ENCODE data around the gene AIF1.

AIF1 gene

DNA sequence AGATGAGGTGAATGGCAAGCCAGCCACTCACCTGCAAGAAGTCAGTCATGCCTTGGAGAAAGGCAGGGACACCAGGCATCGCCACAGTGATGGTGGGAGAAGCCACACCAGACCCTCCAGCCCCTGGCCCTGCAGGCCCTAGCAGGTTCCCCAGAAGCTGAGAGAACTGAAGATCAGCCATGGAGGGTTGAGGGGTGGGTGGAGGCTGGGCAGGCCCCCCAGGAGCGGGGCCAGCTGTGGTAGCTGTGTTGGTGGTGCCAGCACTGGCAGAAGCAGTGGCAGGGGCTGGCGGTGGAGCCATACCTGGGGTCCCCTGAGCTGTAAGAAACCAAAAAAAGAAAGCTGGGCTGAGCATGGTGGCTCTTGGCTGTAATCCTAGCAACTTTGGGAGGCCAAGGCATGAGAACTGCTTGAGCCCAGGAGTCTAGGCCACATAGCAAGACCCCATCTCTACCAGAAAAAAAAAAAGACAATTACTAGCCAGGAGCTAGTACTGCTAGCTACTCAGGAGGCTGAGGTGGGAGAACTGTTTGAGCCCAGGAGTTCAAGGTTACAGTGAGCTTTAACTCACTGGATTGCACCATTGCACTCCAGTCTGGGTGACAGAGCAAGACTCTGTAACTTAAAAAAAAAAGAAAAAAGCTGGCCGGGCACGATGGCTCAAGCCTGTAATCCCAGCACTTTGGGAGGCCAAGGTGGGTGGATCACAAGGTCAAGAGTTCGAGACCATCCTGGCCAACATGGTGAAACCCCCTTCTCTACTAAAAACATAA is 27.9 kb downstream of the AIF1 start:
- DNase-seq, result no peak

DNA sequence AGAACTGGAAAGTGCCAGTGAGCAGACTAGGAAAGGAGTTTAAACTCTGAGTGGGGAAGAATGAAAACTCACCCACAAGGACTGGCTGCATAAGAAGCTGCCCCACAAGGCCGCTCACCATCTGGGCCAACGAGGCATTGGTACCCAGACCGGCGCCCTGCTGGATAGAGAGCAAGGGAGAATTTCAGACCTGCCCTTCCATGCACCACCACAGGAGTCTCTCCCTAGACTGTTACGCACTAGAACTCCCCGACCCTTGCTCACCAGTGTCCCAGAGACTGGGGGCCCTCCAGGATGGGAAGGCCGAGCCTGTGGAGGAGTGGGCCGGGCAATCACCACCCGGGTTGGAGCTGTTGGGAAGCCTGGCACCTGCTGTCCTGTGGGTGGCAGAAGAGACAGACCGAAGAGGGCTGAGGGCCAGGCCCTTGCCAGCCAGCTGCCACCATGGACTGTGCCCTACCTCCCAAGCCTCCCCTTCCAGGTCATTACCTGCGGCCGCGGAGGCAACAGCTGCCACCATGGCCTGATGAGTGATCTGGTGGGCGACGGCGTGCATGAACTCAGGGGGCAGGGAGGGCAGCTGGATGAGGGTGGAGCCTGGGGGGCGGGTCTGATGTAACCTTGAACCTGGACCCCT is 28.9 kb downstream of the AIF1 start:
- no peak for DNase-seq

DNA sequence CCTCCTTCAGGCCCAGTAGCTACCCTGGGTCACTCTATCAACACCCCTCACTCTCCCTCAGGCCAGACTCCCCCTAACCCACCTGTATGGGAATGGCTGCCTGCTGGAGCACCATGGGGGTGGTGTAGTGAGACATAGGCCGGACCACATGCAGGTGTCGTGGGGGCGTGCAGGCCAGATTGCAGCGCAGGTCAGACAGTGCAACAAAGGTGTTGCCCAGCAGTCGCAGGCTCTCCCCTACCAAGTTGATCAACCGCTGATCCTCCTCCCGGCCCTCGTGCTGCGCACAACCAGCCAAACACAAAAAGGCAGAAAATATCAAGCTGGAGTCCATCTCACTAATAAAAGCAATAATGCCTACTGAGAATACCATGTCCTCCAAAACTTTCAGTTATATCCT is 30.3 kb downstream of the AIF1 start:
- no peak for DNase-seq

DNA sequence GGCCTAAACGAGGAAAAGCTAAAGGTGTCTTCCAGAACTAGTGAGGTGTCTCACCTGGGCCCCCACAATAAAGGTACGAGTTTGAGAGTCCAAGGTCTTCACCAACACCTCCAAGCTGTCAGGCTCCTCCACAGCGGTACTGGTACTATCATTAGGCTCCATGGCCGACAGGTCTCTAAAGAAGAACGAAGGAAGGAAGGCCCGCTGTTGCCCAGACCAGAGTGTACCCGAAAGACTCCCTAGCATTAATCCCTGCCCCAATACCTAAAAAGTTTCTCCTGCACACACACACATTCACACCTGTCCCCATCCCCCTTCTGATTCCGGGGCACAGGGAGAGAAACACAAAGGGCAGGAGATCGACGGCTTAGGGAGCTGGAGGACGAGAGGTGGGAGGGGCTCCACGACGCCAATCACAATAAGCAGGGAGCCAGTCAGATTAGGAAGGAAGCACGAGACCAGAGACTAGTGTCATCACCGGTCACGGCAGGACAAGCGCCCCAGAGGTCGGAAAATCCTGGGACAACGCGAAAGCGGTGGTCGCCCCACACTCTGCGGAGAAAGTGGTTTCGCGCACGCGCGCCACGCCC is 36.7 kb downstream of the AIF1 start:
- DNase-seq, result peak; percentile 76

DNA sequence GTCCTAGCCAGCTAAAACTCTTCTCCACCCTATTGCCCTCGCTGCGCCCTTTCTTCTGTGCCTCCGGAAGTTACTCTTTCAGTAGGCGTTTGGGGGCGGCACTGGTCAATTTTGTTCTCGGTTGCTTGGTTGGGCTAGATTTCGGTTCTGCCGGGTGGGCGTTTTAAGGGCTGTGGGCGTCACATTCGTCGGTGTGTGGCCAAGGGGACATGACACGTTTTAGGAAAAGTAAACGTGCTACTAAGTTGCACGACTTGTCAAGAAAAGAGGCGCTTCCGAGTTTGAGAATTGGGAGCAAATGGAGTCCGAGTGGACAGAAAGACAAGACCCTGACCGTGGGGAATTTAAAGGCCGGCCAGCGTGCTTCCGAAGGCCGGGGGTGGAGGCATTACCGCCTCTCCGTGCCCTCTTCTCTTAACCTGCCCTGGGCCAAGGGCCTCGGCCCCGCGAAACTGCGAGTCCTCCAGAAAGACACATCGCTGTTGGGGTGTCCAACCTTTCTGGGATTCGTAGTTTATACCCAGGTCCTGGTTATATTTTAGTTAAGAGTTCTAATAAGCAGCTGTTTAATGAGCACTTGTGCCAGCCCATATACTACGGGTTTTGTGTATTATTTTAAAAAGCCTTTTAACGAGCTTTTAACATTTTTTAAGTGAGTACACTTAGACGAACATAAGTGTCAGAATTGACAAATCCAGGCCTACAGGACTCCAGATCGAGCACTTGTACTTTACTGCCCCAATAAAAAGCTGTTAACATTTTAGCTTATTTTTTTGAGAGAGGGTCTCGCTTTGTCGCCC is 38.1 kb downstream of the AIF1 start:
- peak; percentile 94 for DNase-seq

DNA sequence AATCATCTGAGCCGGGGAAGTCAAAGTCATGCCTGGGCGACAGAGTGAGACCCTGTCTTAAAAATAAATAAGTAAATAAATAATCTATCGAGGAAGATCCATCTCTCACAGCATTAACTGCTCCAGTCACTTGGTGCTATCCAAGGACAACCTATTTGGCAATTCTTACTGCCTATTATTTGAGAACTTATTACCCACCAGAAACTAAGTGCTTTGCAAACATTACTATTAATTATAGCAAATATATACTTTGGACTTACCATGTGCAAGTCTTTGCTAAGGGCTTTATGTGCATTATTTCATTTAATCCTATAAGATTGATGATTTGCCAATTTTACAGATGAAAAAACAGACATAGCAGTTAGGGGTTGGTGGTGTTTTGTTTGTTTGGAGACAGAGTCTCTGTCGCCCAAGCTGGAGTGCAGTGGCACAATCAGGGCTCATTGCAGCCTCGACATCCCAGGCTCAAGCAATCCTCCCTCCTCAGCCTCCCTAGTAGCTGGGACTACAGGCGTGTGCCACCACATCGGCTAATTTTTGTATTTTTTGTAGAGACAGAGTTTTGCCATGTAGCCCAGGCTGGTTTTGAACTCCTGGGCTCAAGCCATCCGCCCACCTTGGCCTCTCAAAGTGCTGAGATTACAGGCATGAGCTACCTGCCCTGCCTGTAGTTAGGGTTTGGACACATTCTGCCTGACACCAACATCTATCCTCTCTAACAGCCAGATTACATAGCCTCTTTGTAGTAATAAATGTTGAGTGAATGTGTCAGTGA is 39.7 kb downstream of the AIF1 start:
- DNase-seq, result no peak

DNA sequence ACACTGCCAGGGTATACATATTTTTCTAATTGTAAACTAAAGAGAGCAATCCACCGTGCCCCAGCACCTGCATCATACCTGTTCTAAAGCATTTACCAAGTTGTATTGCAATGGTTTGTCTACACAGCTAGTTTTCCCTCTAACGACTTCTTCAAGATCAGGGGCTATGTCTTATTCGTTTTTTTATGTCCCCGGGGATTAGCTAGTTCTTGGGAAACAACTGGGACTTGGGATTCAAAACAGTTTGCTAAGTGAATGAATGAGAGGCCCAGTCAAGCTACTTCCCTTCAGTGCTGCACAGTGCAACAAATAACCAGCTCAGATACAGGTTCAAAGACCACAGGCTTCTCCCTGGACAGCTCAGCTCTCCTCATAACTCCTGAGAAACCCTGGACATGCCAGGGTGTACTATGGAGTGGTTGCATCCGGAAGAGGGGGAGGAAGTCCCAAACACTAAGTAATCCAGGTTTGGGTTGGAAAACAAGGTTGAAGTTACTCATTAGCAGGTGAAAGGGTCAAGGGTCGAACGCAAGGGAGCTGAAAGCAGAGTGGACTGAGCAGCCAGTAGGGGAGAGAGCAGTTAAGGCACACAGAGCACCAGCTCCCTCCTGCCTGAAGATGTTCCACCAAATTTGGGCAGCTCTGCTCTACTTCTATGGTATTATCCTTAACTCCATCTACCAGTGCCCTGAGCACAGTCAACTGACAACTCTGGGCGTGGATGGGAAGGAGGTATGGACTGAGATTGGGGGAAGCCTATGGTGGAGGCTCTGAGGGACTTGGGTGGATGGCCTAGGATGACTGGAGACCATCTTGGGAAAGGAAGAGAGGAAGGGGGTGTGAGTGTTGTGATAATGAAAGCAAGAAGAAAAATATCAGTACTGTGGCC is 40.6 kb downstream of the AIF1 start, which contains the start of gene APOM:
Gene APOM (plus strand): TSS at position 546 of the 889 bp plus-strand sequence. CDS start 73 bp downstream, at position 619.
- DNase-seq, result no peak

DNA sequence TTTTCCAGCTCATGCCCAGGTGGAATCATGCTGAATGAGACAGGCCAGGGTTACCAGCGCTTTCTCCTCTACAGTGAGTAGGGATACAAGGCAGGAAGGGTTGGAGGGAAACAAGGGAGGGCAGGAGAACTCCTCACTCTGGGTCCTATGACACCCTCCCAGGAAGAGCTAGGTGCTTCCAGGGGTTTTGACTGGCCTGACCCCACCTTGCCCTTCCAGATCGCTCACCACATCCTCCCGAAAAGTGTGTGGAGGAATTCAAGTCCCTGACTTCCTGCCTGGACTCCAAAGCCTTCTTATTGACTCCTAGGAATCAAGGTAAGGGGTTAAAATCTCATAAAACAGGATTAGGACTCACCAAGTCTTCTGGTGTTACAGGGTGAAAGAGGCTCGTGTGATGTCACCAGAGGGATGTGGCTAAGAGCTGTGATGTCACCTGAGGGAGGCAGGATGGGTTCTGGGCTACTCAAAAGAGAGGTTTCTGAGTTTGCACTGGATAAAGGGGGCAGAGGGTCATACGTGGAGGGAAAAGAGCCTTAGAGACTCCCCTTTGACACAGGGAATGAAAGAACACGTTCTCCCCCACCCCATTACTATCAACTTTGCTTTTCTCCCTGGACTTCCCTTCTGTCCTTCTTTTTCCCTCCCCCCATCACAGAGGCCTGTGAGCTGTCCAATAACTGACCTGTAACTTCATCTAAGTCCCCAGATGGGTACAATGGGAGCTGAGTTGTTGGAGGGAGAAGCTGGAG is 42.5 kb downstream of the AIF1 start:
- DNase-seq, result no peak

DNA sequence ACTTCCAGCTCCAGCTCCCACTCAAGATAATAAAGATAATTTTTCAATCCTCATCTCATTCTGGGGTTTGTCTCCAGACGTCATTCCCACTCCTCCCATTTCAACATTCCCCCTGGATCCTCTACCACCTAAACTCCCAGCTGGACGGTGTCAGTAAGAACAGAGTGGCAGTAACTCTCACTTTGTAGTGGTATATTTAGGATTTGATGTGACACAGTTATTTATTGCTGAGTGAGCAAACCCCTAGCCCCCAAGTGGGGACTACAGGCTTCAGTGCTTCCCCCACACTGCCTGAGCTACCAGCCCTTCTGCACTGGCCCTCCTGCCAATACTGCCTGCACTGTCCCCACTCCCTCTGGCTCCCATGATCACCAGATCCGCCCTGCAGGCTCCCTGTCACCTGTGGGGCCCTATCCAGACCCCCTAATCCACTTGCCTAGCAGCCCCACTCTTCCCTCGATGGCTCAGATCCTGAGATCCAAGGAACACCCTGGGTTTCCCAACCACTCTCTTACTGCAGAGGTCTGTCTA is 43.2 kb downstream of the AIF1 start:
- DNase-seq, result no peak

DNA sequence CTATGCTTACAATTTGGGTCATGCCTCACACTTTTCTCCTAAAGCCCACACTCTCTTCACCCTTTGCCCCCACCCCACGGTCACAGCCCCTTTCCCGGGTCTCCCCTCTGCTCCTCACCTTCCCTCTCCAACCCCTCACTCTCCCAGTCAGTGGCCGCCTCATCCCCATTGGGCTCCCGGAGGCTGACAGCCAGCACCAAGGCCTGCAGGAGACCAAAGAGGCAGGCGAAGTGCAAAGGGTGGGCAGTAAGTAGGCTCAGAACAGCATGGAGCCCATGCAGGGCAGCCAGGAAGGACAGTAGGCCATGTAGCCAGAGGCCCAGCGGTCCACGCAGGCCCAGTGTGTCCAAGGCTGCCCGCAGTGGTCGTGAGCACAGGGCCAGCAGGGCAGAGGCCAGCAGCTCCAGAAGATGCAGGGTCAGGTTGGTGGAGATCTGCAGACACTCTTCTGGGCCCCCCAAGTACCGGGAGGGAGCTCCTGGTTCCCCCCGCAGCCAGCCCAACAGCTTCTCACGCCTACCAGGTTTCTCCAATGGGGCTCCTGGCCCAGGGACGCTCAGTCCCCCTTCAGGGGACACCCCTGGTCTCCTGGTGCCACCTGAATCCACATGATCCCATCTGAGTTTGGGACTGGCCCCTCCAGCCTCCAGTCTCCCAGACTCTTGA is 44.1 kb downstream of the AIF1 start:
- no peak for DNase-seq

DNA sequence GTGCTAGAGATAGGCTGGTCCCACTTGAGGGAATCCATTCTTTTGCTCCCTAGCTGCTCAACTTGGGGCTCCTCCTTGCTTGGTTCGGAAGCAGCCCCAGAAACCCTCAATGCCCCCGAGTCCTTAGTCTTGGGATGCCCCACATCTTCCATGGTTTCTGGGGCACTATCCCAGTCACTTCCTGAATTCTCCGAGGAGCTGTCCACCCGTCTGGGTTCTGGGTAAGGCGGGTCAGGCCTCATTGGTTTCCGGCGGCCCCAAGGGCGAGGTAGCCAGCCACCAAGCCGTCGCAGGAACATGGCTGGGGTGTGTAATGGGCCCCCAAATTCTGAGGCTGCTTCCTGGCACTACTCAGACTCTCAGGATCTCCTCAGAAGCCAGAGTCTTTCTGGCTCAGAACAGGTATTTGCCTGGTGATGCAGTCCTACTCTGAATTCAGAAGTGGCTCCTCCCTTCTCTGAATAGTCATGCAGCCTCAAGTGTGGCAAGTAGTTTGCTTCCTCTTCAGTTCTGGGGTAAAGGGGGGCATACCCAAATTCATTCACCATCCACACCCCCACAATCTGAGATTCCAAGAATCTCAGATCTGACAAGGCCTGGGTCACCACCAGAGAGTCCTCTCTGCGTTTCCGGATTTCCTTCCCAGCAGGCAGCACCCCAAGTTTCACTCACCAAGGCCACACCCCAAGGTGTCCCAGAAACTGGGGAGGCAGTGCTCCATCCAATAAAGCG is 44.8 kb downstream of the AIF1 start:
- DNase-seq, result no peak

DNA sequence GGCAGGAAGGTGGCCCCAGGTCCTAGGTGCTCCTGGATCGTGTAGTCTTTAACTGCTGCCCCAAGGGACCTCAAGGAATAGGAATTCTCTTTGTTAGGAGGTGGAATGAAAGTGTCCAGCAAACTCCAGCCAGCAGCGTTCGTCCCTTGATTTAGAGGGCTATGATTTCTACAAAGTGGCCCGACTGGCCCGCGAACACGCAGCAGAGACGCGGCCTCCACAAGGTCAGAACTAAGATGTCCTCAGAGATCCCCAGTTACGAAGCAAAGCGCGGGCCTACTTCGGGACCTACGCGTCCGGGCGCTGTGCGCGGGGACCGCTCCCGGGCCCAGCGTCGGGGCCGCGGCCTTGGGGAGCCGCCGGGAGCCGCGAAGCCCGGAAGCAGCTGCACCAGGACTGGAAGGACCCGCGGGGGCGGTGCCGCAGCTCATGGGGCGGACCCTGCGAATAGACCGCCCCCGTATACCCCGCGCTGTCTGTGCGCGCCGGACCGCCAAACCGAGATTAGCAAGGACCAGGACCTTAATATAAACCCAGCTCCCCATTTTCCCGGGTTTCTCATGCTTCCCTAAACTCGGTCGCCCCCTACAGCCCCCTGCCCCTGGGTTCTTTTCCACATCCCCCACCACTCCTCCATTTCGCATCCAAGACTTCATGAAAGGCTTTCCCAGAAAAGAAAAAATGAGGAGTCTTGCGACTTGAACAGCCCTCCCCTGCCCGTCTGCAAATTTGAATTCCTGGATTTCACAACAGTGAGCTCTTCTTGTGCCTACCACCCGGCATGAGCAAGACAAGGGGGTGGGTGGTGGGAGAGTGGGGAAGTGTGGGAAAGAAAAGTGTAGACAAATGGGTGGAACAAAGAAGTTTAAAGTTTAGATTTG is 45.6 kb downstream of the AIF1 start, which contains the start of gene C6orf47:
Gene C6orf47 (minus strand): TSS at position 398 of the 881 bp plus-strand sequence. CDS start 831 bp downstream, outside the sequence.
- peak; percentile 82 for DNase-seq

DNA sequence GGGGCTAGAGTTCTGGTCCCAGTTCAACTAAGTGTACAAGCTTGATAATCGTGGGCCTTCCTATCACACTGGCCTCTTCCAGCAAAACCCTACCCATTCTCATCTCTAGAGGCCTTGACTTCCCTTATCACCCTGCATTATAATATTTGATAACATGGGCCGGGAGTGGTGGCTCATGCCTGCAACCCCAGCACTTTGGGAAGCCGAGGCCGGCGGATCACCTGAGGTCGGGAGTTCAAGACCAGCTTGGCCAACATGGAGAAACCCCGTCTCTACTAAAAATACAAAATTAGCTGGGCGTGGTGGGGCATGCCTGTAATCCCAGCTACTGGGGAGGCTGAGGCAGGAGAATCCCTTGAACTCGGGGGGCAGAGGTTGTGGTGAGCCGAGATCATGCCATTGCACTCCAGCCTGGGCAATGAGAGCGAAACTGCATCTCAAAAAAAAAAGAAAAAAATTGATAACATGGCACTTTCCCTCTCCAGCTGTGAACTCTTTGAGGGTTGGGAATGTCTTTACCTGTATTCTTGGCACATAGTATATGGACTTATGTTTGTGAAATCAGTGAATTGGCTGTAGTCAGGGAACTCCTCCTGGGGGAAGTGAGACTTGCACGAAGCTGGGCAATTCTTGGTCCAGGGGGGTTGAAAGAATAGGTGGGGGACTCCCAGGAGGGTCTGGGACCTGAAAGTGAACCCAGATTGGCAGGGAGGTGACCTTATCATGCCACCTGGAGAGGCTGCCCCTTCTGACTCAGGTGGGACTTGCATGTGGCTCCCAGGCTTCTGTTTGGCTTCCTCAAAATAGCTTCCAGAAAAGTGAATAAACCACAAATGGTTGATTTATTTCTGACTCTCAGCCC is 46.5 kb downstream of the AIF1 start:
- no peak for DNase-seq

DNA sequence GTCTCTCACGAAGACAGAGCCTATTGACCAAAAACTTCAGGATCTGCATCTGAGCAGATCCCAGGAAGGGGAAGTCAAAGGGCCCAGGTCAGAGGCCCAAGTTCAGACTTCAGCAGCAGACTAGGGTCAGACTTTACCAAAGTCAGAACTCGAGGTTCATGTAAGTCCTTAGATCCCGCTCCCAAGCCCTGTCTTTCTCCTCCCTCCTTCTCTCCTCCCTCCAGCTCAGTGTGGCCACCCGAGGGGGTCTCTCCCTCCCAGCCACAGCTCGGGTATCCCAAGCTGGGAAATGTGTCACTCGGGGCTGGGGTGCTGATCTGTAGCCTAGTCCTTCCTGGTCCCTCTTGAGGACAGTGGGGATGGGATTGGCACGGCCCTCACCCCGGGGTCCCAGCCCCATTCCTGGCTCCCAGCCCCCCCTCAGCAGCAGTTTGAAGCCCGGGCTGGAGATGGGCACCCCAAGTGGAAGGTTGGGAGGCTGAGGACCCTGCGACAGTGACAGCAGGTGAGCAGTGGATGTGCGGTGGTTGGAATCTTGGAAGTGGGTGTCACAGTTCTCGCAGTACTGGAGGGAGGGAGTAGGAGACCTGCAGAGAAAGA is 47.2 kb downstream of the AIF1 start:
- no peak for DNase-seq

DNA sequence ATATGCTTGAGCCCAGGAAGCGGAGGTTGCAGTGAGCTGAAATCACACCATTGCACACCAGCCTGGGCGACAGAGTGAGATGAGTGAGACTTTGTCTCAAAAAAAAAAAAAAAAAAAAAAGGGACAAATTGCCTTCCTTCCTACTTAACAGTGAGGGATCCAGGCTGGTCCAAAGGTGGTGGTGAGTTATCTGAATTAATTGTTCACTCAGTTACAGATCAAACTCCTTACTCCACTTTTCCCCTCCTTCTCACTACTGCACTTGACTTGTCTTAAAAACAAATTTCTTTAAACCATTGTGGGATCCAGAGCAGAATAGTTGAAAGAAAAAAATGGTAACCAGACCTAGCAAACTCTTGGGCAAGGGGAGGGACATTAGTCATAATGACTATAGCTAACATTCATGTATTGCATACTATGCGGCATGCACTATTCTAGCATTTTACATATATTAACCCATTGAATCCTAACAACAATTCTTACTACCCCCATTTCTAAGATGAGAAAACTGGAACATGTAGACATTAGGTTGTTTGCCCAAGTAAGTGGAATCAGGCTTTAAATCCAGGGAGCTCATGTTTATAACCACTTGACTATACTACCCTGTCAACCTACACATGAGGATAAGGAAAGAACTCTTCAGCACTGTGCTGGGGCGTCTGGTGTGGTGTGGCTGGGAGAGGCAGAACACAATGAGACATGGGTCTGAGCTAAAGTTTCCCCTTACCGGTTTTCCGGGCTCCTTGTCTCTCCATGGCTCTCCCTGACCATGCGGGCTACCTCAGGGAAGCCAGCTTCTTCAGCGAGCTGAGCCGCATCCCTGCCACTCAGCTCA is 48.3 kb downstream of the AIF1 start:
- DNase-seq, result no peak
